HepG2 (cell line): ENCODE results near the gene BMP6.

Experiments
- CTCF ChIP-seq: sonication (generic); formaldehyde crosslinking; IDR thresholded peaks from 2 replicates; pipeline ENCODE4 v1.5.0; 2020; ENCODE audit warnings: mild to moderate bottlenecking, missing genetic modification reagents, moderate library complexity
- GABPA ChIP-seq, 2 experiments: IDR thresholded peaks; 2 replicates each; pipeline ENCODE4 v1.6.1; 2011 to 2016; ENCODE audit warnings: low read depth in 2 of 2, low read length in 1 of 2, missing biosample characterization in 1 of 2, missing genetic modification characterization in 1 of 2
- KLF13 ChIP-seq: sonication (generic); formaldehyde crosslinking; IDR thresholded peaks from 2 replicates; pipeline ENCODE4 v1.4.0; 2020; ENCODE audit warnings: mild to moderate bottlenecking, missing genetic modification reagents
- SMARCE1 ChIP-seq: fragments of 450-650 bp; IDR thresholded peaks from 2 replicates; pipeline ENCODE4 v1.6.1; 2017; ENCODE audit warnings: borderline replicate concordance

GRCh38 chr6:7910298-7910653 is 184.4 kb downstream of the BMP6 start:
- TF ChIP-seq KLF13 (CRISPR knock-in tag): no peak
- TF ChIP-seq CTCF: no peak
- TF ChIP-seq GABPA (IDR thresholded peaks at IDR 0.05; ENCODE audit: low read depth, low read length): no peak
- no peak for TF ChIP-seq GABPA (CRISPR knock-in tag; IDR thresholded peaks at IDR 0.05; ENCODE audit: low read depth)
- no peak for TF ChIP-seq SMARCE1
